OCI-LY3 (cell line): ENCODE data around the gene ZNF106.

ENCODE experiments used
- CTCF ChIP-seq: fragments of 200-600, 300-600 bp; sonication (generic); IDR thresholded peaks from 2 replicates; pipeline ENCODE4 v1.5.1; 2014; ENCODE audit warnings: antibody characterized with exemption, low read length, low read depth
- EZH2phosphoT487 ChIP-seq: fragments of 200-600 bp; shearing (Covaris generic); IDR thresholded peaks from 2 replicates; pipeline ENCODE4 v1.6.1; 2018; ENCODE audit warnings: antibody characterized with exemption, mixed run types, low read depth

GRCh38 chr15:42408178-42408577 lies 82.8 kb downstream of the ZNF106 start:
- TF ChIP-seq CTCF, result no peak
- TF ChIP-seq EZH2phosphoT487, result no peak
